HG02870 (cell line): ENCODE data around the gene SPATA9.
"Not testable (repeated sequence)": the region's sequence is repeated elsewhere in the genome, so short reads cannot be mapped to it uniquely, and the experiment has no call there.

Source experiments
- ATAC-seq: cut with Tn5 transposase; IDR thresholded peaks from one replicate; pipeline ENCODE4 v1.9.1; 2021; ENCODE audit warnings: mild to moderate bottlenecking, moderate library complexity; ENCODE audit not compliant: unreplicated experiment

The SPATA9 gene

DNA sequence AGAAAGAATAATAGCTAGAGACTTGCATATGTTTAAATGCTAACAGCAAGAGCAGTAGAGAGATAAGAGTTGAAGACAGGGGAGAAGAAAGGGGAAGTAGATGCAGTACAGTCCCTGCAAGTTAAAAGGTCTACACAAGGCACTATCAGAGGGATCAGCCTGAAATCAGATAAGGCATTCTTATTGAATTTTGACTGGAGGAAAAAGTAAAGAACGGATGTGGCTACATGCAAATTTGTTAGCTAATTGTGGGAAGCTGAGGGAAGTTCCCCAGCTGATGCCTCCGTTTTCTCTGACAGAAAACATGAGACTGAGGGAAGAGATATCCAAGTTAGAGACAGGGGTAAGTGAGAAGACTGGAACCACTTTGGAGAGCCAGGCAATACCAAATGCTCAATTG, 35.4 kb upstream of the SPATA9 start:
- peak; percentile 90 for ATAC-seq

DNA sequence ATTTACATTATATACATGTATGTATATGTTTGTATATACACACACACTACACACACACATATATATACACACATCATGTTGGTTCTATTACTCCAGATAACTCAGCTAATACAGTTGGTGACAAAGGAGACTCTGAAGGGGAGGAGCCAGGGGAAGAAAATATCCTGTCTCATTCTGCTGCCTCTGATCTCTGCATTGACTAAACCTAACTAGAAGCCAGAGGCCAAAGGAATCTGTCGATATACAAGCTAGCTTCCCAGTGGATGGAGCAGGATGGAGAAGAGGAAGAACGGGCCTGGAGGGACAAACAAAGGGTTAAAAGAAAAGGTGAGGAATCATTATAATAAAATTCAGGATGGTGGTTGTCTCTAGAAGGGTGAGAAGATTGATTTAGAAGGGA, 34.6 kb upstream of the SPATA9 start:
- ATAC-seq: no peak

DNA sequence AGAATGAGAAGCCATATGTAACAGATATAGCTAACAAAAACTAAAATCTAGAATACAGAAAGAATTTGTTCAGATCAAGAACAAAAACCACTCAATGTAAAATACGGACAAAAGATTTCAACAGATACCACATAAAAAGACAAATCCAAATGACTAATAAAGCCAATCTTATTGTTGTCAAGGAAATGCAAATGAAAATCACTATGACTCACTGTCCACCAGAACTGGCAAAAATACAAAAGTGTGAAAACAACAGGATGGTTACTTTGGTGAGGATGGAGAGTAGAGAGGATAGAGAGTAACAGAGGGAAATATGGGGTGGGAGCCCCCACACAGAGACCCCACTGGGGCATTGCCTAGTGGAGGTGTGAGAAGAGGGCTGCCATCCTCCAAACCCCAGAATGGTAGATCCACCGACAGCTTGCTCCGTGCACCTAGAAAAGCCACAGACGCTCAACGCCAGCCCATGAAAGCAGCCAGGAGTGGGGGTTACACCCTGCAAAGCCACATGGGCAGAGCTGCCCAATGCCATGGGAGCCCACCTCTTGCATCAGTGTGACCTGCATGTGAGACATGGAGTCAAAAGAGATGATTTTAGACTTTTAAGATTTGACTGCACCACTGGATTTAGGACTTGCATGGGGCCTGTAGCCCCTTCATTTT, 33.1 kb upstream of the SPATA9 start:
- peak; percentile 48 for ATAC-seq

DNA sequence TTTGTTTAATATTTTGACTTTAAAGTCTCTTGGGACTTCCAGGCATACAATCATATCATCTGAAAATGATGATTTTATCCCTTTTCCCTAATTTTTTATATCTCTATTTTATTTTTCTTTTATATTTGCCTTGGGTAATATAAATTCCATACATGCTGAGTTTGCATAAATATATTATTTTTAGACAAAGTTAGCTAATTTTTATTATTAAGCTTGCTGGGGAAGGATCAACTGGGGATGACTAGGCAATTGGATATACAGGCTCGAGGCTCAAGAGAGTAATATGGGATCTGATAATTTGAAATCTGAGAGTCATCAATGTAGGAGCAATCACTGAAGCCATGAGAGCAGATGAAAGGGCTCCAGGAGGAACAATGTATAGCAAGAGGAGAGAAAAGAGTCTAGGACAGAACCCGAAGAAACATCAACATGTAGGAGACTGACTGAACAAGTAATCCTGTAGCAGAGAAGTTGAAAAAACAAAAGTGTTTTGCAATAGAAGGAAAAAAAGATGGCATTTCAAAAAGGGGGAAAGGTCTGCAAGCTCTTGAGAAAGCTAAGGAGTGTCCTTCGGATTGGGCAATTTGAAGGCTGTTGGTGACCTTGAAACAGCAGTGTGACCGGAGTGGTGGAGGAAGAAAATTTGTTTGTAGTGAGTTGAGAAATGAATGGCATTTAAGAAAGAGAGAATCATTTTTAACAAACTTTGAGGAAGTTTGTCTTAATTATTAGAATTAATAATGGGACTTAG, 31.3 kb upstream of the SPATA9 start:
- ATAC-seq: no peak

DNA sequence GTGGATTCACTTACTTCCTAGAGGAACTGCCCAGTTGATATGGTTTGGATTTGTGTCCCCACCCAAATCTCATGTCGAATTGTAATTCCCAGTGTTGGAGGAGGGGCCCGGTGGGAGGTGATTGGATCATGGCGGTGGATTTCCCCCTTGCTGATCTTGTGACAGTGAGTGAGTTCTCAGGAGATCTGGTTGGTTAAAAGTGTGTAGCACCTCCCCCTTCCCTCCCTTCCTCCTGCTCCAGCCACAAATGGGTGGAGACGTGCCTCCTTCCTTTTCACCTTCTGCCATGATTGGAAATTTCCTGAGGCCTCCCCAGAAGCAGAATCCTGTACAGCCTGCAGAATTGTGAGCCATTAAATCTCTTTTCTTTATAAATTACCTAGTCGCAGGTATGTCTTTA, 30.5 kb upstream of the SPATA9 start:
- ATAC-seq: not testable (repeated sequence)

DNA sequence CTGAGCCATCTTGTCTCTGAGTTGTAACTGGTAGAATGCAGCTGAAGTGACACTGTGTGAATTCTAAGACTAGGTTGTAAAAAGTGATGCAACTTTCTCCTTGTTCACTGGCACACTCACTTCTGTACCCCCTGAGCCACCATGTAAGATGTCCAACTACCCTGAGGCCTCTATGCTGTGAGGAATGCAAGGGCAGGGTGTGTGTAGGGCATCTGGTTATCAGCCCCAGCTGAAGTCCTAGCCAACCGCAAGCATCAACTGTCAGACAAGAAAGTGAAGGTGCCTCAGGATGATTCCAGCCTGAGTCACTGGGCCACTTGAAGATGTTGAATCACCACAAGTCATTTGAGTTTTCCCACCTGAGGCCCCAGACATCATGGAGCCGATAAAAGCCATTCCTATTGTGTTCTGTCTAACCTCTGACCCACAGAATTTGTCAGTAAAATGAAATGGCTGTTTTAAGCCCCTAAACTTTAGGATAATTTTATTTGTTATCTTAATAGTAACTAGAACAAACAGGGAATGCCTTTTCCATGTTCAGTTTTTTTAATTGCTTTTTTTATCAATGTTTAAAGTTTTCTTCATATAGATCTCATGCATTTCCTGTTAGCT, 29.7 kb upstream of the SPATA9 start:
- ATAC-seq: no peak

DNA sequence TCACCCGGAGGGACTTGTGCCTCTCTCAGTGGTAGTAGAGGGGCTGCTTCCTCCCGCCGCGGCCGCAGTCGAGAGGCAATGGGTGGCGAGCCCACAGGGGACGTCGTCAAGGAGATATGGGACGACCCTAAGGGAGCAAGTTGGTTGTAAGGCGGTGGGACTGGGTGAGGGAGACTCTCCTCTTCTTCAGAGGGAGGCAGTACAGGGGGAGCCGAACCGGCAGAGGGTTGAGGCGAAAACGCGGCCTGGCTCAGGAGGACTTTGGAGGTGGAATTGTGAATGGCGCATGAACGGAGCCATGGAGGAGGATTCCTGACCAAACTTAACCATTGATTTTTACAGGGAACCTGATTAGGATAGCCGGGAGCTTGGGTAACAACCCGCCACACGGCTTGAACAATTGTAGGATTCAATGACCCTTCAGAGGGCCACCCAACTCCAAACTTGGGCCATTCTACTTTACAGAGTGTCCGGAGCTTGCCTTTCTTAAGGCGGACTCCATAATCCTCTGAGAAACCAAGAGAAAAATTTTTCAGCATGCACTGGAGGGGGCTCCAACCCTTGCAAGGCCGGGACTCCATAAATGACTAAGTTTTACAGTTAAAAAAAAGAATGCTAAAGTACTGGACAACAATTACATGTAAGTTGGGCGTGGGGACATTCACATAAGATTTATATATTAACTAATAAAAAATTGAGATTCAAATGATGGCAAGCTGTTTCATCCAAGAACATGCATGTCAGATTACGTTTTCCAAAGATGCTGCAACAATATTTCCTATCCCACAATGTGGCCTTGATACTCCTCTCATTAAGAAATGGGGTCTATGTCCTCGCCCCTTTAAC, 28.9 kb upstream of the SPATA9 start:
- ATAC-seq: no peak

DNA sequence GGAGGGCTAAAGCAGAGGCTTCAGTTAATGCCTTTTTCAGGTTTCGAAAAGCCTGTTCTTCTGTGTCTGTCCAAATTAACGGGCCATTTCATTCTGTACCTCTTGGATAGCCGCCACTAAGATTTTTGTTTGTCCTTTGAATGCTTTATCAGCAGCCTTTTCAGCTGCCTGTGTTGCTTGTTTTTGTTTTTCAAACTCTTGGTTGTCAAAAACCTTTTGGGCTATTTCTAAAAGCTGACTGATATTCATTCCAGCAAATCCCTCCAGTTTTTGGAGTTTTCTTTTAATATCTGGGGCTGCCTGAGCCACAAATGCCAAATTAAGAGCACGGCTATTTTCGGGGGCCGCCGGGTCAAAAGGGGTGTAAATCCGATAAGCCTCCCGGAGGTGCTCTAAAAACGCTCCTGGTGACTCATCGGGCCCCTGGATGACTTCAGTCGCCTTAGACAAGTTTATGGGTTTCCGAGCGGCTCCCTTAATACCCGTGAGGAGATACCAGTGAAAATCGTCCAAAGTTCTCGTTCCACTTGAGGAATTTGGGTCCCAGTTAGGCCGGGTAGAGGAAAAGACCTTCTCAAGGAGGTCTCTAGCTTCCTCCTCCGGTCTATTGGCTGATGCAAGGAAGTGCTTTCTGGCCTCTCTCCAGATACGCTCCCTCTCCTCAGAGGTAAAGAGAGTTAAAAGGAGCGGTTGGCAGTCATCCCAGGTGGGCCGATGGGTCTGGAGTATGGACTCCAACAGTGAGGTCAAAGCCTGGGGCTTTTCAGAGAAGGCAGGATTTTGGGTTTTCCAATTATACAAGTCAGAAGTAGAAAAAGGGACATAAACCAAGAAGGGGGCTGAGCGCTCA, 28.1 kb upstream of the SPATA9 start:
- not testable (repeated sequence) for ATAC-seq

DNA sequence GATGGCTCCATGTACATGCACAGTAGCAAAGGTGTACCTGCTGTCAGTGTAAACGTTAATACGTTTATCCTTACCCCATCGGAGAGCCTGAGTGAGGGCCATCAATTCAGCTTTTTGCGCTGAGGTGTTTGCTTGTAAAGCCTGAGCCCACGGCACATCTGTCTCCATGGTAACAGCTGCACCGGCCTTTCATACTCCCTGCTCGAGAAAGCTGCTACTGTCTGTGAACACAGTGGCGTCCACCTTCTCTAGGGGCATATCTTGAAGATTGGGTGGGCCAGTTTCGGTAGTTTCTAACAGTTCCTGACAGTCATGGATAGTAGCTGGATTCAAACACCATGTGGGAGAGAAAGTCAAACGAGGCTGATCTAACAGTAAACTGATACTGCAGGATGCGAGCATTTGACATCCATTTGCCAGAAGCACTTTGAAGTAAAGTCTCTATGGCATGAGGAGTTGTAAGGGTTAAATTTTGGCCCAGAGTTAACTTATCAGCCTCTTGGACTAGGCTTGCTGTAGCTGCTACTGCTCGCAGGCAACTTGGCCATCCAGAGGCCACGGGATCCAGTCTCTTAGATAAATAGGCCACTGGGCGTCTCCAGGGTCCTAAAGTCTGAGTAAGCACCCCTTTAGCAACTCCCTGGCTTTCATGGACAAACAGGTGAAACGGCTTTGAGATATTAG, 27.3 kb upstream of the SPATA9 start:
- no peak for ATAC-seq

DNA sequence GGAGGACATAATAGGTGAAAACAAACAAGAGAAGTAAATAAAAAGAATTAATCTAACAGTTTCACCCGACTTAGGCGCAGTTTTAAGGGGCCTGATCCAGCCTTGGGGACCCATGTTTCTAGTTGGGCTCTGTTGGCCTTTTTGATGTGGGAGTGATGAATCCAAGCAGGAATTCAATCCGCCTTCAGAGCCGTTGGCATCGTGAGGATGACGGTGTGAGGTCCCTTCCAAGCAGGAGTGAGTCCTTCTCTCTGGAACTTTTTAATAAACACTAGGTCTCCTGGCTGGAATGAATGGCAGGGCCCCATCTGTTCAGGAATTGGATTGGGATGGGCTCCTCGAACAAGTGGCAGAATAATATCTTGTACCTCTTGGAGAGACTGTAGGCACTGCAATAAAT, 26.1 kb upstream of the SPATA9 start:
- ATAC-seq: no peak

DNA sequence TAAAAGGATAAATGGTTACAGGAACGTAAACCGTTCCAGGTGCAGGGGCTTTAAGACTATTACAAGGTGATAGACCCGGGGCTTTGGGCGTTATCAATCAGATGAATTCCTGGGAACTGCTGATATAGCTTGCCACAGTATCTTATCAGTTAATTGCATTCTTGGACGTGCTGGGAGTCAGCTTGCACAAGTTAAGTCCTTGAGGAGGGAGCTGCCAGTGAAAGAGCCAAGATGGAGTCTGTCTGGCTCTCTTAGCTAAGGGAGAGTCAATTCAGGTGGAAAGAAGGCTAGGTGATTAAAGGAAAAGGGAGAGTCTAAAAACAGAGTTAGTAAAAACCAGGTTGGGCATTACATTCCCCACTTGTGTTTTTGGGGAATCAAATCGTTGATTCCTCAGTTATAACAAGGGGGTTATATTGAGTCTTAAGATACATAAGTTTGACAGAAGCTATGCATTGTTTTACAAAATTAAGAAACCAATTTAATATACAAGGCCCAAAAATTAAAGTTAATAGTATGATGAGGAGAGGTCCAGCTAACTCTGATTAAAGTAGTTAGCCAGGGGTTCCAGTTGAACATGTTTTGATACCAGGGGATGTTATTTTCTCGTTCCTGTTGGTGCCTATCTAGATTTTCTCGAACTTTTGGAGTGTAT, 24.9 kb upstream of the SPATA9 start:
- ATAC-seq: not testable (repeated sequence)

DNA sequence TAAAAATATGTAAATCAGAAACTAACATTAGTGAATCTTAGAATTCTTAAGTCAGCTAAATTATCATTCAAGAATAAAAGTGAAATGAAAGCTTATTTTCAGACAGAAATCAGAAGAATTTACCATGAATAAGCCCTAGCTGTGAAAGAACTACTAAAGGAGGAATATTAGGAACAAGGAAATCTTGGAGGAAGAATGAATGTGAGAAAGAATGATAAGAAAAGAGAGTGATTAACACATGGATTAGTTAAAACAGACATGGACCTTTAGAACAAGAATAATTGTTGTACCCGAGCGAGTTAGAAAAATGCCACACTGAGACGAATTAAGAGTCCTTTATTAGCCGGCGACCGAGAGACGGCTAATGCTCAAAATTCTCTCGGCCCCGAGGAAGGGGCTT, 24.3 kb upstream of the SPATA9 start:
- ATAC-seq: no peak

DNA sequence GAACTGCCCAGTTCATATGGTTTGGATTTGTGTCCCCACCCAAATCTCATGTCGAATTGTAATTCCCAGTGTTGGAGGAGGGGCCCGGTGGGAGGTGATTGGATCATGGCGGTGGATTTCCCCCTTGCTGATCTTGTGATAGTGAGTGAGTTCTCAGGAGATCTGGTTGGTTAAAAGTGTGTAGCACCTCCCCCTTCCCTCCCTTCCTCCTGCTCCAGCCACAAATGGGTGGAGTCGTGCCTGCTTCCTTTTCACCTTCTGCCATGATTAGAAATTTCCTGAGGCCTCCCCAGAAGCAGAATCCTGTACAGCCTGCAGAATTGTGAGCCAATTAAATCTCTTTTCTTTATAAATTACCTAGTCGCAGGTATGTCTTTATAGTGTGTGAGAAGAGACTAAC, 23.4 kb upstream of the SPATA9 start:
- ATAC-seq: not testable (repeated sequence)

DNA sequence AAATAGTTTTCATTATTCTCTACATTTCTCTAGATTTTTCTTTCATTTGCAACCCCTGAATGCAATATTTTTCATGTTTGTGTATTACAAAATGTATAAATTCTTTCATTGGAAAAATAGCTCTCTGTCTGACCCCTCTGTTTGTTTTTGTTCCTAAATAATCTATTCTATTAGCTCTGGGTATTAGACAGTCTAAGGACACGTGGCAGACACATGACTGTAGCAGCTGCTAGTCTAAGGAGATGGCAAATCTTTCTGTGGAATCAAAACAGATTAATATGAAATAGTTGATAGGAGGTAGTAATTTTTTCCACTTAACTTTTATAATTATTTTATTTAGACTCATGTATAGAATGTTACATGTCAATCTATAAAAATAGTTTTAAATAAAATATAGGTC, 21.4 kb upstream of the SPATA9 start:
- ATAC-seq: no peak

DNA sequence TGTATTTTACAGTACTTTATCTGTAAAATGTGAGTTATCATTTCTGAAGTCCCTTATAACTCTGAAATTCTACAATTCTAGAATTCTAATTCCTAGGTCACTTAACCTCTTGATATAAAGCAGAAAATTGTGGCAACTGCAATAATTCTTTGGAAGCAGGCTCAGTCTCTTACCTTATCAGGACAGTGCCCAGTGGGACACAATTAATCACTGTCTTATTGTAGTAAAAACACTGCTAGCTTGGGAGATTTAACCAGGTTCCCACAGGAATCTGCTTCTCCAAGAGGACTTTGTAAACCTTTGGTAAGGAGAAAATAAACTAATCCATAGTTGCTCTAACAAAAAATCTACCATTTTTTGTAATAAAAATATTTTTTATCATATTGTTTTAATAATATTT, 18.3 kb upstream of the SPATA9 start:
- no peak for ATAC-seq

DNA sequence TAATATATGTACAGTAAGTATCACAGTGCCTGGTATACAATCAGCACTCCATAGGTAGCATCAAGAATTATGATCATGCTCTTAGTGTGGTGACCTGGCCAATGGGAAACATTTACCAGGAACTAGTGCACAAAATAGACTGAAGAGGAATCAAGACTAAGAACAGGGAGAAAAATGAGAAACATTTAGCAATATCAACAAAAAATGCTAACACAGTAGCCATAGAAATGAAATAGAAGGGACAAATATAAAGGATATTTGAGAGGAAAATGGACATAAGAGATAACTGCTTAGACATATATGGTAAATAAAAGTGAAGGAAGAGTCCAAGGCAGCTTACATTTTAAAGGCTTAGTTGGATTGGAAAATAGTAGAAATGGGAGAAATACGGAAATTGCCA, 16.5 kb upstream of the SPATA9 start:
- no peak for ATAC-seq

DNA sequence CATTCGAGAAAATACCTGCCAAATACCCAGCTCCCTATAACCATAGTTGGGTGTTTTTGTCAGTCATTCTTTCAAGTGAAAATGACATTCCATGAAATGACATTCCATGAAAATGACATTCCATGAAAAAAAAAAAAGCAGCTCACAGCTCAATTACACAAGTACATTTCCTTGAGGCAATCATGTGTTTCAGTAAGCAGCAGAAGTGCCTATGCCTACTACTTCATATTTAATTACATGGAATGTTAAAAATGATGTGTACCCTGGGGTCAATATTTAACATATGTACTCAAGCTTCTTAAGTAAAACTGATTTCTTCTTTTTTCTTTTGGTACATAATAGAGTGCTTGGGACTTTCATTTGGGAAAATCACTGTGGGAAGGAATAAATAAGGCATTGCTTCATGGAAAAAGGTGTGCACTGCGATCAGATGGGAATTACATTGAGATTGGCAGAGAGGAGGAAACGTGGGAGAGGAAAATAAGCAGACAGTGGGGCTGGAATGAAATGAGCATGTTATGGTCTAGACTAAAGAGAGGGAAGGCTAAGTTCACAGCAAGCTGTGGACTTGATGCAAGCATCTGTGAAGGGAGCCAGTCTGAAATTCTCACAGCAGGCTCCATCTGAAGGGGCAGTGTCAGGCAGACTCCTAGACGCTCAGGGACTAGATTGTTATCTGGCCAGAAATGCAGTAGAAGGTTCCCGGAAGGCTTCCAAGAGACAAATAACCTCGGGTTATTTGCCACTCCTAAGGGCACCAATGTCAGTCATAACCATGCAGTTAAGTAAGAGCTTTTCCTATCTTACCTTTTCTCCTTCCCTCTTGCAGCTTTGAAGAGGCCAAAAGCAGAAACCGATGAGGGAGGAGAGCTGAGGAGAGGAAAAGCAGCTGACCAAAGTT, 15.2 kb upstream of the SPATA9 start:
- no peak for ATAC-seq

DNA sequence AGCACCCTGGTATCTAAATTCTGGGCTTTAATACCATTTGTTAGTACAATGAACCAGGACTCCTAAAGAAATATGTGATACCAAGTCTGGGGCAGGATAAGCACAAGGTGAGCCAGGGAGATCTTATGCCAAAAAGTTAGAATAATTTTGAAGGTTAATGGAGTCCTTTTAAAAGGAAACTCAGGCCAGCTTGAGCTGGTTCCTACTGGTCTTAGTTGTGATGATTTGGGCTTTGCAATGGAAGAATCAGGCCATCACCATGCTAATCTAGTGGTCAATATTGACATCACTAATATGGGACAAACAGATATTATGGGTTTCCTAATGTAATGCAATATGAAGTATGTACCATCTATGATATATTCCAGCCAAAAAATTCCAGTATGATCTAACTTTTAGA, 7.5 kb upstream of the SPATA9 start:
- no peak for ATAC-seq
